HG02571 (cell line): ENCODE measurements around the gene KLHDC7B.

ENCODE experiments used
- ATAC-seq: cut with Tn5 transposase; IDR thresholded peaks from one replicate; pipeline ENCODE4 v1.9.1; 2021; ENCODE audit warnings: mild to moderate bottlenecking, moderate library complexity; ENCODE audit not compliant: unreplicated experiment

KLHDC7B gene

DNA sequence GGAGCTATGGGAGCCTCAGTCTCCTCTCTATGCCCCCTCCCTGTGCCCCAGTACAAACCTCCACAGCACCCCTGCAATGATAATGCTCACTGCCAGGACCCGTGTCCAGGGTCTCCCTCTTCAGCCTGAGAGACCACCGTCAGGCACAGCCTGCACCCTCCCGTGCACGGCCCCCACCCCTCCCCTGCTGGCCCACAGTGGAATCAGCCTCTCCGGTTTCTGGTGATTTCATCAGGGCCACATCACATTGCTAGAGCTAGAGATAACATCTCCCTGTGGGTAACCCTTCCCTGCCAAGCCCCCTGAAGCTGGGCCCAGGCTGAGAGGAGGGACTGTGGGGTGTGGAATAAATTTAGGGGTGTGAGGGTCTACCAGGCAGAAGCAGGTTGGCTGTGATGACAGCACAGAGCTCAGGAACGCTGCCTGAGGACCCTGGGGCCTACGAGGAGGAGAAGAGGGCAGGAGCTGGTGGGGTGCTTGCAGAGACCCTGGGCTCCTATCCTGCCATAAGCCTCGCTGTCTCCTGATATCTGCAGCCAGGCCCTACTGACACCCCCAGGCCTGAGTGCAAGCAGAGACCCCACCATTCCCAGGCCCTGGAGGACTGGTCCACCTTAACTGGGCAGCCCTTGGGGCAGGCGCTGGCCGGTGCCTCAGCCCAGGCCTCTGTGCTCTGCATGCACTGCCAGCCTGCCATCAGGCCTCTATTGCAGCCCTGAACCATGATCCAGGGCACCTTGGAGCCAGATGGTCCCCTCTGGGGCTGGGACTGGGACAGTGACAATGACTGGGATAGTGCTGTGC, at the start of gene KLHDC7B:
Gene KLHDC7B, plus strand, starts transcription at position 378 of the 804 bp plus-strand sequence. Its CDS starts 345 bp downstream, at position 723.
- ATAC-seq = no peak

DNA sequence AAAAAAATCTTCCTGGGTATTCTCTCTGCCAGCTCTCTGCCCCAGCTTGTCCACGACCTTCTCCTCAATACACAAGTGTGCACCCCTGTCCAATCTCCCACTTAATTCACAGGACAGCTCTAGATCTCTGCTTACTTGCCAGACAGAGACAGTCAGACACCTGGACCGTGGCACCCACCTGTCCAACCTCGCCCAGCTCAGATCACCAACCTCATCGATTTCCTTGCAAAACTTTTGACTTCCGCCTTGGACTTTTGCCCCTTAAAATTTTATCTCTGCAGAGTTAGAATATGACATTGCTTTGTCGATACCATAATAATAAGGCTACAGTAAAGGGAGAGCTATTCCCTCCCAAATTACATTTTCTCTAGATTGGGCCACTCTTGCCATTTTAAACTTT, 48.6 kb upstream of the KLHDC7B start:
- ATAC-seq = no peak

GRCh38 chr22:50498322-50498890, 47.3 kb upstream of the KLHDC7B start:
- ATAC-seq = no peak

DNA sequence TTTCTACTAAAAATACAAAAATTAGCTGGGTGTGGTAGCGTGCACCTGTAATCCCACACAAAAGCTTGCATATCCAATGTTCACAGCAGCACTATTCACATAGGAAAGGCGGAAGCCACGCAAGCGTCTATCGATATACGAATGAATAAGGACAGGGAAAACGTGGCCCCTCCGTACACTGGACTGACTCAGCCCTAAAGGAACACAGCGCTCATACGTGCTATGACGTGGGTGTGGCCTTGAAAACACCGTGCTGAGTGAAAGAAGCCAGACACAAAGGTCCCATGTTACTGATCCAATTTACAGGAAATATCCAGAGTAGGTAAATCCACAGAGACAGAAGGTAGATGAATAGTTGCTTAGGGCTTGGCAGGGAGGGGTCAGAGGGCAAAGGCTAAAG, 45.2 kb upstream of the KLHDC7B start:
- no peak for ATAC-seq

DNA sequence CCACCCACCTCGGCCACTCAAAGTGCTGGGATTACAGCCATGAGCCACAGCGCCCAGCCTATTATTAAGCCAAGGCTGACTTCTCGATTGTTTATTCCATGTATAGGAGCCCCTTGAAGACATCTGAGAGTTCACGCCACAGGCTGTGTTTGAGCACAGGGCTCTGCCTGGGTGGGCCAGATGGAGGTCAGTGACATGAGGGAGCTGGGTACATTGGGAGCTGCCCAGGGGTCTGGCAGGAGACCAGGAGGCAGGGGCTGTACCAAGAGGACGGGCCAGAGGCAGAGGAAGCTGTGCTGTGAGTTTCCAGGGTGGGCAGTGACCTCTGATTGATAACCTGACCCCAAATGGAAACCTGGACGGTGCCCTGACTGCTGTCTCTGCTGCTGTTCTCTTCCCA, 43.6 kb upstream of the KLHDC7B start:
- no peak for ATAC-seq

GRCh38 chr22:50502628-50503474, 42.8 kb upstream of the KLHDC7B start:
- ATAC-seq = no peak

DNA sequence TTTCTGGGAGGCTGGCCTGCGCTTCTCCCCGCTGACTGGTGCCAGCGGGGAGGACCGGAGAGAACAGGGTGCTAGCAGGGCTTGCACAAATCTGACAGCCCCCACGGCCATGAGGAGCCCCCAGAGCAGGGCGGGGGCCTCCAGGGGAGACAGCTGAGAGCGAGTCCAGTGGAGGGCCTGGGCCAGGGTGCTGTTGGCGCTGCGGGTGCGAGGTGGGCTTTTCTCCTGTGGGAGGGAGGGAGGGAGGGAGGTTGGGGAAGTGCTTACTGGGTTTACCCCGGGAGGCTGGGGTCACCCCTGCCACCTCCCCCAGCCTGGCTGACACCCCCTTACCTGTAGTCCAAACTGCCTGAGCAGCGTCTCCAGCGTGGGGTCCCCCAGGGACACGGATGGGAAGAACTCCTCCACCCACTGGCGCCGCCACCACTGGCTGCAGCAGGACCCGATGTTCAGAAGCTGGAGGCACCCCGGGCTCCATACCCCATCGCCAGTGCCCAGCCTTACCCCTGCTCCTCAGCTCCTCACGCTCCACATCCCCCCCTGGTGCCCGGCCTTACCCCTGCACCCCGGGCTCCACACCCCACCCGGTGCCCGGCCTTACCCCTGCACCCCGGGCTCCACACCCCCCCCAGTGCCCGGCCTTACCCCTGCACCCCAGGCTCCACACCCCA, 42.1 kb upstream of the KLHDC7B start:
- no peak for ATAC-seq

DNA sequence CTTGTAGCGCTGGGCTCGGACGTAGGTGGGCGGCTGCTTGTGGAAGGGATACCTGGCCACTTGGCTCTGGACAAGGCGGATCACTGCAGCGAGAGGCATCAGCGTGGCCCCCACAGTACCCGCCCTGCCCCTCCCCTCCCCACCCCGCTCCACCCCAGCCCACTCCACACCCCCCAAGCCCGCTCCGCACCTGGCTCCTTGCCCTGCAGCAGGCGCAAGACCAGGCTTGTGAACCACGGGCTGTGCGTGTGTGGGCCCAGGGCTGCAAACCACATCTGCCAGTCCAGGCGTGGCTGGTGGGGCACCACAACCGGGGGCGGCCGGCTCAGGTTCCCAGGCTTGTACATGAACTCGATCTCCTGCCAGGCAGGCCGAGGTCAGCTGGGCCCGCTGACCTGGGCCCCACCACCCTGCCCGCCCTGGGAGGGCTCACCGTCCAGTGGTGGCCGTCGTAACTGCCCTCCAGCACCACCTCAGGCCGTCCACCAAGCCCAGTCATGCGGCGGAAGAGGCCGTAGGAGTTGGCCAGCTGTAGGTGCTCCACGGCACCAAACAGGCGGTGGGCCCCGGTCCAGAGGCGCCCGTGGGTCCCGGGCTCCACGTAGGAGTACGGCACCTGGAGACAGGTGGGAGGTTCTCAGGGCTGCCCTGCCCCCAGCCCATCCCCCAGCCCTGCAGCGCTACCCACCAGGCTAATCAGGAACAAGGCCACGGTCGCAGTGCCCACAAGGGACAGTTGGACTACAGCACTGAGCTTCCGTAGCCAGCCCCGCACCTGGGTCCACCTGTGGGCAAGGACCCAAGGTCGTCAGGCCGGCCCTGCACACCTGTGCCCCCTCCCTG, 41.1 kb upstream of the KLHDC7B start:
- no peak for ATAC-seq

- ATAC-seq = no peak
These were observed 40.4 kb upstream of the KLHDC7B start for GRCh38 chr22:50505276-50505775.

- ATAC-seq = no peak
These were observed 39.7 kb upstream of the KLHDC7B start for GRCh38 chr22:50505776-50506610.

GRCh38 chr22:50506611-50507420, 38.9 kb upstream of the KLHDC7B start:
- no peak for ATAC-seq

- ATAC-seq = peak; percentile 44
These were observed 38.2 kb upstream of the KLHDC7B start, which contains the start of gene LMF2 for GRCh38 chr22:50507421-50507990. LMF2 (minus strand) TSS chr22:50507702; CDS start chr22:50507675, 27 bp downstream.

GRCh38 chr22:50507991-50508884, 37.5 kb upstream of the KLHDC7B start, which contains the start of gene NCAPH2:
NCAPH2 (plus strand) TSS chr22:50508224; CDS start chr22:50508338, 114 bp downstream.
- peak; percentile 64 for ATAC-seq

GRCh38 chr22:50508897-50509296, 36.8 kb upstream of the KLHDC7B start:
- ATAC-seq = no peak

DNA sequence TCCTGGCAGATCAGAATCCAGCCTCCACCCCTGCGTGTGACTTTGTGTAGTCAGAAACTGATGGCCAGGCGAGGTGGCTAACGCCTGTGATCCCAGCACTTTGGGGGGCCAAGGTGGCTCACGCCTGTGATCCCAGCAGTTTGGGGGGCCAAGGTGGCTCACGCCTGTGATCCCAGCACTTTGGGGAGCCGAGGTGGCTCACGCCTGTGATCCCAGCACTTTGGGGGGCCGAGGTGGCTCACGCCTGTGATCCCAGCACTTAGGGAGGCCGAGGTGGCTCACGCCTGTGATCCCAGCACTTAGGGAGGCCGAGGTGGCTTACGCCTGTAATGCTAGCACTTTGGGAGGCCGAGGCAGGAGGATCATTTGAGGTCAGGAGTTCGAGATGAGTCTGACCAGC, 32.5 kb upstream of the KLHDC7B start:
- ATAC-seq = no peak

DNA sequence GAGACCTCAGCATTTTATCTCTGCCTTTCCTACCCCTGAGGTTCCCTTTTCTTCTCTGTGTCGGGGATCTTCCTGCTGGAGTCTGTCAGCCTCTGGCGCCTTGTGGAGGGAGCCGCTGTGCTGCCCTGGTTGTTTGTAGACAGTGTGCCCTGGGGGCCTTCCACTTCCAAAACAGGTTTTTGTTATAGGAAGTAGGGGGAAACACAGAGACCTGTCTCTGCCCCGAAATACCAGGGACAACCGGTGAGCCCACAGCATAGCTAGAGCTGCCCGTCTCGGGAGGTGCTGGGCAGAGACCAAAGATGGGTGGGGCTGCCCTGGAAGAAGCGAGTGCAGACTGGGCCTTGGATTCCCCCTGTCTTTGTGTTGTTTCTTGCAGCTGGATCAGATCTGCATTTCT, 29.6 kb upstream of the KLHDC7B start:
- ATAC-seq = no peak

- ATAC-seq = no peak
These were observed 28.8 kb upstream of the KLHDC7B start for GRCh38 chr22:50516891-50517290.
